Gastrocnemius medialis (tissue), 4 donors: ENCODE results near the gene MPP2. TPM values are rescaled to one million over a fixed set of nuclear protein-coding genes. Genes with fewer than 3 reads are reported as not detected.

Source experiments
- ATAC-seq, 2 donors: fragments of 150-250 bp; one replicate each; pipeline ENCODE4 v1.9.1; 2016
- DNase-seq, 2 donors: peaks; one replicate each; pipeline ENCODE4 v3.0.0-alpha.2; 2019
- H3K27ac ChIP-seq, 4 donors: fragments of 200-600 bp; sonication (generic); 1 replicate in 1 of 4; 2 replicates in 3 of 4; pipeline ENCODE4 v1.5.1; 2016 to 2018; ENCODE audit warnings: mild to moderate bottlenecking in 2 of 4, moderate library complexity in 1 of 4
- H3K27me3 ChIP-seq, 3 donors: fragments of 200-600 bp; sonication (generic) in 2 of 3; 1 replicate in 1 of 3; 2 replicates in 2 of 3; pipeline versions ENCODE4 v1.5.1 to v1.6.0; 2016 to 2019; ENCODE audit warnings: mild to moderate bottlenecking in 1 of 3, moderate library complexity in 1 of 3
- H3K36me3 ChIP-seq, 2 donors: fragments of 200-600 bp; sonication (generic) in 1 of 2; one replicate each; pipeline ENCODE4 v1.5.1; 2017 to 2018
- H3K4me1 ChIP-seq, 2 donors: fragments of 200-600 bp; sonication (generic) in 1 of 2; one replicate each; pipeline ENCODE4 v1.5.1; 2016 to 2017; ENCODE audit warnings: mild to moderate bottlenecking in 2 of 2
- H3K4me3 ChIP-seq, 4 donors: fragments of 200-600 bp; sonication (generic) in 3 of 4; 1 replicate in 1 of 4; 2 replicates in 3 of 4; pipeline ENCODE4 v1.5.1; 2016 to 2019; ENCODE audit warnings: mild to moderate bottlenecking in 2 of 4
- H3K9me3 ChIP-seq, 3 donors: fragments of 200-600 bp; sonication (generic) in 2 of 3; 1 replicate in 1 of 3; 2 replicates in 2 of 3; pipeline ENCODE4 v1.5.1; 2016 to 2019
- CTCF ChIP-seq, 5 experiments: fragments of 450-650 bp in 3 of 5; fragments of 200-600 bp in 2 of 5; sonication (generic) in 2 of 5; IDR thresholded peaks in 4 of 5; conservative IDR thresholded peaks in 1 of 5; 1 replicate in 4 of 5; 2 replicates in 1 of 5; pipeline ENCODE4 v1.5.1; 2016 to 2019; ENCODE audit warnings: antibody characterized with exemption in 5 of 5, mild to moderate bottlenecking in 3 of 5, moderate library complexity in 3 of 5
- POLR2A ChIP-seq, 2 donors: fragments of 450-650 bp; IDR thresholded peaks; one replicate each; pipeline ENCODE4 v1.6.1; 2017; ENCODE audit warnings: antibody characterized with exemption in 2 of 2, mild to moderate bottlenecking in 2 of 2, moderate library complexity in 2 of 2
- in situ Hi-C, 4 donors: fragments of 200-750 bp; cut with MboI; loops; one replicate each; pipeline versions ENCODE4 v1.15.0 to v1.8.0; 2017; ENCODE audit warnings: low sequenced_read_pairs in 4 of 4
- intact Hi-C: fragments of 100-400 bp; cut with DNase I; formaldehyde crosslinking; loops from one replicate; pipeline ENCODE4 v1.15.1; 2023; ENCODE audit warnings: low total_unique reads
- total RNA-seq, 4 donors: library from RNA; depleted of rRNA; stranded (reverse); fragments of >200 nt; gene quantifications; one replicate each; pipeline versions ENCODE4 v1.1.0 to v1.2.3, GENCODE V29; 2016

The MPP2 gene
- total RNA-seq, 4 donors from 2014 or later = 0.39 to 3.2 (median 2.0) TPM; not detected in 1

- no peak for DNase-seq
- ATAC-seq = no peak
- Histone ChIP-seq H3K27me3 (peaks cover 35 to 56% (median 38%) of the 10 kb centered on the region in 3 donors), H3K4me1 (peaks cover 0 to 7% of the 10 kb centered on the region in 2 donors), H3K9me3 (no peaks in the 10 kb centered on the region), H3K27ac (no peak overlapping the region), H3K36me3 (no peaks in the 10 kb centered on the region), H3K4me3 (peak overlapping the region in 1 of 4 donors; percentile 10)
- TF ChIP-seq CTCF (IDR thresholded peaks at IDR 0.05 in 4 of 5, conservative IDR thresholded peaks at IDR 0.05 in 1 of 5) (no peak), POLR2A (IDR thresholded peaks at IDR 0.05) (no peak)
- intact Hi-C loops (no loop called here), in situ Hi-C loops (no loop called here)
These were observed 45.0 kb upstream of the MPP2 start for GRCh38 chr17:43952351-43952723.

- intact Hi-C loops = no loop called here
- H3K27ac ChIP-seq = no peak overlapping the region
These were observed 44.4 kb upstream of the MPP2 start for GRCh38 chr17:43951750-43952149.

GRCh38 chr17:43950554-43950953 lies 43.2 kb upstream of the MPP2 start:
- in situ Hi-C loops = no loop called here
- ATAC-seq = no peak
- intact Hi-C loops = no loop called here
- Histone ChIP-seq H3K27ac (no peak overlapping the region), H3K27me3 (peaks cover 35 to 56% (median 38%) of the 10 kb centered on the region in 3 donors), H3K4me3 (no peak overlapping the region), H3K9me3 (no peaks in the 10 kb centered on the region), H3K4me1 (peaks cover 0 to 7% of the 10 kb centered on the region in 2 donors), H3K36me3 (no peaks in the 10 kb centered on the region)
- TF ChIP-seq POLR2A (IDR thresholded peaks at IDR 0.05) (no peak), CTCF (IDR thresholded peaks at IDR 0.05 in 4 of 5, conservative IDR thresholded peaks at IDR 0.05 in 1 of 5) (no peak)
- DNase-seq = no peak

More at GRCh38 chr17:43951750-43952149, 44.4 kb upstream of the MPP2 start:
- ATAC-seq = no peak
- H3K4me3 ChIP-seq = no peak overlapping the region
- in situ Hi-C loops = no loop called here
- peaks cover 0 to 7% of the 10 kb centered on the region in 2 donors for H3K4me1 ChIP-seq
- H3K36me3 ChIP-seq = no peaks in the 10 kb centered on the region
- DNase-seq = no peak
- no peak for TF ChIP-seq POLR2A (IDR thresholded peaks at IDR 0.05)
- TF ChIP-seq CTCF (IDR thresholded peaks at IDR 0.05 in 4 of 5, conservative IDR thresholded peaks at IDR 0.05 in 1 of 5) = no peak
- peaks cover 35 to 56% (median 38%) of the 10 kb centered on the region in 3 donors for H3K27me3 ChIP-seq
- H3K9me3 ChIP-seq = no peaks in the 10 kb centered on the region

GRCh38 chr17:43949781-43950180 lies 42.4 kb upstream of the MPP2 start:
- H3K4me3 ChIP-seq = no peak overlapping the region
- no peaks in the 10 kb centered on the region for H3K9me3 ChIP-seq
- no peak overlapping the region for H3K27ac ChIP-seq
- H3K27me3 ChIP-seq = peaks cover 31 to 51% (median 38%) of the 10 kb centered on the region in 3 donors
- DNase-seq = no peak
- ATAC-seq = no peak
- TF ChIP-seq CTCF (IDR thresholded peaks at IDR 0.05 in 4 of 5, conservative IDR thresholded peaks at IDR 0.05 in 1 of 5) = no peak
- TF ChIP-seq POLR2A (IDR thresholded peaks at IDR 0.05) = no peak
- in situ Hi-C loops (loop anchor here in 3 of 4 donors (10.0 kb wide), 3 partner anchors 45 to 95 kb away; no protein-coding TSS in a partner anchor), intact Hi-C loops (no loop called here)
- H3K4me1 ChIP-seq = peaks cover 0 to 7% of the 10 kb centered on the region in 2 donors
- no peaks in the 10 kb centered on the region for H3K36me3 ChIP-seq

GRCh38 chr17:43946781-43947180 lies 39.4 kb upstream of the MPP2 start:
- H3K36me3 ChIP-seq = no peaks in the 10 kb centered on the region
- DNase-seq (no peak), ATAC-seq (no peak)
- no peak overlapping the region for H3K27ac ChIP-seq
- in situ Hi-C loops = loop anchor here in 3 of 4 donors (10.0 kb wide), 3 partner anchors 48 to 98 kb away; no protein-coding TSS in a partner anchor
- peaks cover 13 to 21% (median 14%) of the 10 kb centered on the region in 3 donors for H3K27me3 ChIP-seq
- intact Hi-C loops = no loop called here
- no peaks in the 10 kb centered on the region for H3K9me3 ChIP-seq
- TF ChIP-seq CTCF (IDR thresholded peaks at IDR 0.05 in 4 of 5, conservative IDR thresholded peaks at IDR 0.05 in 1 of 5) (no peak), POLR2A (IDR thresholded peaks at IDR 0.05) (no peak)
- no peaks in the 10 kb centered on the region for H3K4me1 ChIP-seq
- no peak overlapping the region for H3K4me3 ChIP-seq
